K562 (cell line): ENCODE data around the gene CCDC85C. TPM values are rescaled to one million over a fixed set of nuclear protein-coding genes. Genes with fewer than 3 reads are reported as not detected.

Source experiments
- ARHGAP35 ChIP-seq: fragments of 450-650 bp; IDR thresholded peaks from 2 replicates; pipeline ENCODE4 v1.6.1; 2018; ENCODE audit not compliant: partially characterized antibody
- BRF1 ChIP-seq: IDR thresholded peaks from 3 replicates; pipeline ENCODE4 v1.6.1; 2011; ENCODE audit warnings: borderline replicate concordance, mild to moderate bottlenecking; ENCODE audit not compliant: insufficient read length; ENCODE audit errors: extremely low read depth
- CBFA2T3 ChIP-seq: fragments of 450-650 bp; IDR thresholded peaks from 2 replicates; pipeline ENCODE4 v1.6.1; 2017
- E2F3 ChIP-seq: fragments of 250-450 bp; sonication (Bioruptor Pico); IDR thresholded peaks from 2 replicates; pipeline ENCODE4 v1.4.0; 2020; ENCODE audit warnings: mild to moderate bottlenecking
- FOXK1 ChIP-seq: sonication (generic); formaldehyde crosslinking; IDR thresholded peaks from 2 replicates; pipeline ENCODE4 v1.8.0; 2022; ENCODE audit warnings: missing genetic modification reagents, mild to moderate bottlenecking, borderline replicate concordance
- HOMEZ ChIP-seq: fragments of 250-450 bp; sonication (Bioruptor Pico); IDR thresholded peaks from 2 replicates; pipeline ENCODE4 v1.4.0; 2020; ENCODE audit warnings: mild to moderate bottlenecking, moderate library complexity
- ILF3 ChIP-seq: fragments of 450-650 bp; IDR thresholded peaks from 2 replicates; pipeline ENCODE4 v1.6.1; 2018; ENCODE audit warnings: antibody characterized with exemption, mild to moderate bottlenecking, moderate library complexity, borderline replicate concordance
- NCOA4 ChIP-seq: fragments of 450-650 bp; IDR thresholded peaks from 2 replicates; pipeline ENCODE4 v1.6.1; 2018; ENCODE audit warnings: mild to moderate bottlenecking; ENCODE audit not compliant: partially characterized antibody
- NELFE ChIP-seq: IDR thresholded peaks from 2 replicates; pipeline ENCODE4 v1.6.1; 2011; ENCODE audit warnings: mild to moderate bottlenecking; ENCODE audit not compliant: insufficient read depth, insufficient read length
- NRF1 ChIP-seq, 2 experiments: fragments of 450-650 bp; IDR thresholded peaks in 1 of 2; conservative IDR thresholded peaks in 1 of 2; 2 replicates each; pipeline ENCODE4 v1.6.1; 2014; ENCODE audit warnings: mild to moderate bottlenecking in 2 of 2
- PATZ1 ChIP-seq: fragments of 250-450 bp; sonication (Bioruptor Pico); IDR thresholded peaks from 2 replicates; pipeline ENCODE4 v1.5.0; 2020; ENCODE audit warnings: mild to moderate bottlenecking, borderline replicate concordance
- PHF8 ChIP-seq: fragments of 200-600 bp; sonication (generic); IDR thresholded peaks from 2 replicates; pipeline ENCODE4 v1.6.1; 2012; ENCODE audit warnings: mixed run types, mild to moderate bottlenecking, inconsistent platforms, low read length, moderate library complexity, borderline replicate concordance
- POLR2H ChIP-seq: IDR thresholded peaks from 2 replicates; pipeline ENCODE4 v1.6.1; 2016; ENCODE audit warnings: missing genetic modification characterization, low read depth, mild to moderate bottlenecking, control low read depth, missing compliant biosample characterization, moderate library complexity
- RBM17 ChIP-seq: fragments of 200-400 bp; formaldehyde crosslinking; IDR thresholded peaks from 2 replicates; pipeline ENCODE4 v1.6.1; 2017; ENCODE audit warnings: low read depth, mild to moderate bottlenecking, low read length, borderline replicate concordance
- TOE1 ChIP-seq, 2 experiments: fragments of 450-650 bp in 1 of 2; sonication (generic) in 1 of 2; formaldehyde crosslinking in 1 of 2; IDR thresholded peaks; 2 replicates each; pipeline versions ENCODE4 v1.7.1 to v1.8.0; 2016 to 2022; ENCODE audit warnings: borderline replicate concordance in 2 of 2, mild to moderate bottlenecking in 2 of 2, antibody characterized with exemption in 1 of 2, inconsistent platforms in 1 of 2, low read depth in 1 of 2, missing genetic modification reagents in 1 of 2, moderate library complexity in 1 of 2
- TSHZ1 ChIP-seq: fragments of 250-450 bp; sonication (Bioruptor Pico); IDR thresholded peaks from 2 replicates; pipeline ENCODE4 v1.4.0; 2020; ENCODE audit warnings: mild to moderate bottlenecking, moderate library complexity
- WHSC1 ChIP-seq: IDR thresholded peaks from one replicate; pipeline ENCODE4 v1.6.1; 2012; ENCODE audit warnings: low read length, control low read depth, inconsistent platforms
- ZKSCAN8 ChIP-seq: fragments of 200-800 bp; sonication (Bioruptor generic); IDR thresholded peaks from 2 replicates; pipeline ENCODE4 v1.6.1; 2016; ENCODE audit warnings: missing genetic modification characterization, missing compliant biosample characterization
- ZNF124 ChIP-seq: sonication (generic); formaldehyde crosslinking; IDR thresholded peaks from 2 replicates; pipeline ENCODE4 v1.8.1; 2022; ENCODE audit warnings: missing genetic modification reagents
- ZNF197 ChIP-seq: fragments of 200-800 bp; sonication (Bioruptor generic); IDR thresholded peaks from 2 replicates; pipeline ENCODE4 v1.6.1; 2016; ENCODE audit warnings: low read depth, missing genetic modification characterization, missing compliant biosample characterization
- polyA plus RNA-seq, 8 experiments: library from polyadenylated mRNA; depleted of rRNA in 4 of 8; stranded (reverse) in 5 of 8; unstranded in 3 of 8; fragments of >200 nt; fragmentation: Nextera tagmentation in 2 of 8; fragmentation: Illumina TruSeq in 1 of 8; extraction: Ambion mirVana in 2 of 8; extraction: Trizol in 1 of 8; gene quantifications; 2 replicates each; pipeline versions ENCODE4 v1.2.1 to v1.2.3, GENCODE V29; 2011 to 2014; ENCODE audit warnings: inconsistent platforms in 1 of 8, missing spikeins in 1 of 8
- total RNA-seq, 7 experiments: library from RNA; depleted of rRNA in 6 of 7; stranded (reverse); fragments of >200 nt in 6 of 7; fragmentation: Illumina TruSeq in 2 of 7; extraction: Trizol in 2 of 7; gene quantifications; 2 replicates each; pipeline versions ENCODE4 v1.2.1 to v1.2.3, GENCODE V29; 2011 to 2021; ENCODE audit warnings: low replicate concordance in 1 of 7

Gene CCDC85C
- total and polyA plus RNA-seq, 9 of the 15 experiments (the other 6 are each of a cell fraction or from before 2014, with no cell fraction given), result 0.18 to 22.0 (median 6.3) TPM

DNA sequence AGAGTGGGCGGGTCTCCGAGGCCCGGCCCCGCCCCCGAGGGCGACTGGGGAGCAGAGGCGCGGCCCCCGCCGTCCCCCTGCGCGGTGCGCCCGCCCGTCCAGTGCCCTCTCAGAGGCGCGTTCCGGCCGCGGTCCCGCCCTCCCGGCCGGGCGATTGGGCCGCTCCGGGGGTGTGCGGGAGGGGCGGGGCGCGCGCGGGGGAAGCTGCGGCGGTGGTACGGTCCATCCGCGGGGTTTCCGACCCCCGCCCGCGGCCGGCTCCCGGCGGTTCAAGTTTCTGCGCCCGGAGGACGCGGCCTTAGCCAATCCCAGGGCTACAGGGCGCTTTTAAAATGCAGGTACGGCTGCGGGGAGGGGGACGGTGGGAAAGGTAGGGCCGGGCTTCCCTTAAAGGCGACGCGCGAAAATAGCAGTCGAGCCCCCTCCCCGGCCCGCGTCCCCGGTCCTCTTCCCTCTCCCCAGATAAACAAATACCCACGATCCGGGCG, 315 bp upstream of the CCDC85C start (continued):
- TF ChIP-seq PATZ1 (CRISPR knock-in tag) (no peak), ZNF197 (CRISPR knock-in tag) (no peak), TSHZ1 (CRISPR knock-in tag) (no peak), E2F3 (no peak), ARHGAP35 (no peak), ZKSCAN8 (CRISPR knock-in tag) (no peak), ZNF124 (CRISPR knock-in tag) (no peak), CBFA2T3 (no peak), PHF8 (peak; percentile 4; the same call in 1 of the 2 replicates), HOMEZ (CRISPR knock-in tag) (no peak), TOE1 (IDR thresholded peaks at IDR 0.05; ENCODE audit: borderline replicate concordance) (peak; percentile 53; the same call in 1 of the 2 replicates), TOE1 (CRISPR knock-in tag; IDR thresholded peaks at IDR 0.05; ENCODE audit: borderline replicate concordance, low read depth) (no peak), BRF1 (no peak), NELFE (no peak), NRF1 (conservative IDR thresholded peaks at IDR 0.05 in 1 of 2, IDR thresholded peaks at IDR 0.05 in 1 of 2) (peak; percentile 36 to 51; a peak in 3 of 4 replicates), FOXK1 (CRISPR knock-in tag) (no peak), POLR2H (tag) (no peak), ILF3 (no peak), RBM17 (no peak), NCOA4 (no peak), WHSC1 (no peak)
